Liver (tissue), 3 donors: ENCODE results near the gene CAMKMT.

Source experiments
- GABPA ChIP-seq, 2 donors: IDR thresholded peaks in 1 of 2; conservative IDR thresholded peaks in 1 of 2; 2 replicates each; pipeline ENCODE4 v1.6.1; 2016; ENCODE audit warnings: antibody characterized with exemption in 2 of 2, mild to moderate bottlenecking in 1 of 2, moderate library complexity in 1 of 2
- RAD21 ChIP-seq, 2 donors: IDR thresholded peaks; 2 replicates each; pipeline ENCODE4 v1.6.1; 2016; ENCODE audit warnings: antibody characterized with exemption in 2 of 2, mild to moderate bottlenecking in 2 of 2
- SP1 ChIP-seq: IDR thresholded peaks from 2 replicates; pipeline ENCODE4 v1.6.1; 2018; ENCODE audit warnings: antibody characterized with exemption, mild to moderate bottlenecking
- TAF1 ChIP-seq: conservative IDR thresholded peaks from 2 replicates; pipeline ENCODE4 v1.6.1; 2016; ENCODE audit warnings: antibody characterized with exemption, mild to moderate bottlenecking
- YY1 ChIP-seq: IDR thresholded peaks from 2 replicates; pipeline ENCODE4 v1.6.1; 2016; ENCODE audit warnings: antibody characterized with exemption, mild to moderate bottlenecking
- TF ChIP-seq, protein P1 (sequence below): fragments of 150-350 bp; IDR thresholded peaks from 2 replicates; pipeline ENCODE4 v1.5.1; 2017; ENCODE audit warnings: improper control_type of control experiment, low read depth, low read length; ENCODE audit not compliant: missing input control
- TF ChIP-seq, protein P2 (sequence below): IDR thresholded peaks from 2 replicates; pipeline ENCODE4 v1.6.1; 2016; ENCODE audit warnings: antibody characterized with exemption
- TF ChIP-seq, protein P3 (sequence below): IDR thresholded peaks from 2 replicates; pipeline ENCODE4 v1.6.1; 2016; ENCODE audit warnings: antibody characterized with exemption
- TF ChIP-seq, protein P4 (sequence below): IDR thresholded peaks from 2 replicates; pipeline ENCODE4 v1.6.1; 2016; ENCODE audit warnings: antibody characterized with exemption, mild to moderate bottlenecking
- donor health status: healthy.
- donor health status: healthy.

DNA sequence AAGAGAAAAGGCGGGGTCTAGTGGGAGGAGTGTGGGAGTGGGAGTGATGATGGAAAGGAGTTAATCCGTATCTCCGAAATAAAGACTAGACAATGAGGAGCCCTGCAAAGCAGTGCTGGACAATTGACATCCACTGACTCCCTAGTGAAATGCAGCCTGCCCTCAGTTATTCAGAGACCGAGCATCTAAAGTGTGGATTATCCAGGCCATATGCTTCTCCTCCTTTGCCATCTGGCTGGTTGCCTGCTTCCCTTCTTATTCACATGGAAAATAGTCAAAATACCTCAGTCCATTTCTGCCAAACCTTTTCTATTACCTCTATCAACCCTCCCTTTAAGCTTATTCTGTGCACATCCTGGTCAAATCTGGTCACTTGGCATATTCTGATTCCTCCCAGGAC is 291.0 kb downstream of the CAMKMT start:
- TF ChIP-seq SP1 (no peak), YY1 (no peak), GABPA (IDR thresholded peaks at IDR 0.05 in 1 of 2, conservative IDR thresholded peaks at IDR 0.05 in 1 of 2) (no peak), TAF1 (no peak), RAD21 (IDR thresholded peaks at IDR 0.05) (no peak)
- TF ChIP-seq, protein P1, sequence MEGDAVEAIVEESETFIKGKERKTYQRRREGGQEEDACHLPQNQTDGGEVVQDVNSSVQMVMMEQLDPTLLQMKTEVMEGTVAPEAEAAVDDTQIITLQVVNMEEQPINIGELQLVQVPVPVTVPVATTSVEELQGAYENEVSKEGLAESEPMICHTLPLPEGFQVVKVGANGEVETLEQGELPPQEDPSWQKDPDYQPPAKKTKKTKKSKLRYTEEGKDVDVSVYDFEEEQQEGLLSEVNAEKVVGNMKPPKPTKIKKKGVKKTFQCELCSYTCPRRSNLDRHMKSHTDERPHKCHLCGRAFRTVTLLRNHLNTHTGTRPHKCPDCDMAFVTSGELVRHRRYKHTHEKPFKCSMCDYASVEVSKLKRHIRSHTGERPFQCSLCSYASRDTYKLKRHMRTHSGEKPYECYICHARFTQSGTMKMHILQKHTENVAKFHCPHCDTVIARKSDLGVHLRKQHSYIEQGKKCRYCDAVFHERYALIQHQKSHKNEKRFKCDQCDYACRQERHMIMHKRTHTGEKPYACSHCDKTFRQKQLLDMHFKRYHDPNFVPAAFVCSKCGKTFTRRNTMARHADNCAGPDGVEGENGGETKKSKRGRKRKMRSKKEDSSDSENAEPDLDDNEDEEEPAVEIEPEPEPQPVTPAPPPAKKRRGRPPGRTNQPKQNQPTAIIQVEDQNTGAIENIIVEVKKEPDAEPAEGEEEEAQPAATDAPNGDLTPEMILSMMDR = no peak
- TF ChIP-seq, protein P2, sequence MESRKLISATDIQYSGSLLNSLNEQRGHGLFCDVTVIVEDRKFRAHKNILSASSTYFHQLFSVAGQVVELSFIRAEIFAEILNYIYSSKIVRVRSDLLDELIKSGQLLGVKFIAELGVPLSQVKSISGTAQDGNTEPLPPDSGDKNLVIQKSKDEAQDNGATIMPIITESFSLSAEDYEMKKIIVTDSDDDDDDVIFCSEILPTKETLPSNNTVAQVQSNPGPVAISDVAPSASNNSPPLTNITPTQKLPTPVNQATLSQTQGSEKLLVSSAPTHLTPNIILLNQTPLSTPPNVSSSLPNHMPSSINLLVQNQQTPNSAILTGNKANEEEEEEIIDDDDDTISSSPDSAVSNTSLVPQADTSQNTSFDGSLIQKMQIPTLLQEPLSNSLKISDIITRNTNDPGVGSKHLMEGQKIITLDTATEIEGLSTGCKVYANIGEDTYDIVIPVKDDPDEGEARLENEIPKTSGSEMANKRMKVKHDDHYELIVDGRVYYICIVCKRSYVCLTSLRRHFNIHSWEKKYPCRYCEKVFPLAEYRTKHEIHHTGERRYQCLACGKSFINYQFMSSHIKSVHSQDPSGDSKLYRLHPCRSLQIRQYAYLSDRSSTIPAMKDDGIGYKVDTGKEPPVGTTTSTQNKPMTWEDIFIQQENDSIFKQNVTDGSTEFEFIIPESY = no peak
- TF ChIP-seq, protein P3, sequence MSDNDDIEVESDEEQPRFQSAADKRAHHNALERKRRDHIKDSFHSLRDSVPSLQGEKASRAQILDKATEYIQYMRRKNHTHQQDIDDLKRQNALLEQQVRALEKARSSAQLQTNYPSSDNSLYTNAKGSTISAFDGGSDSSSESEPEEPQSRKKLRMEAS = no peak
- TF ChIP-seq, protein P4, sequence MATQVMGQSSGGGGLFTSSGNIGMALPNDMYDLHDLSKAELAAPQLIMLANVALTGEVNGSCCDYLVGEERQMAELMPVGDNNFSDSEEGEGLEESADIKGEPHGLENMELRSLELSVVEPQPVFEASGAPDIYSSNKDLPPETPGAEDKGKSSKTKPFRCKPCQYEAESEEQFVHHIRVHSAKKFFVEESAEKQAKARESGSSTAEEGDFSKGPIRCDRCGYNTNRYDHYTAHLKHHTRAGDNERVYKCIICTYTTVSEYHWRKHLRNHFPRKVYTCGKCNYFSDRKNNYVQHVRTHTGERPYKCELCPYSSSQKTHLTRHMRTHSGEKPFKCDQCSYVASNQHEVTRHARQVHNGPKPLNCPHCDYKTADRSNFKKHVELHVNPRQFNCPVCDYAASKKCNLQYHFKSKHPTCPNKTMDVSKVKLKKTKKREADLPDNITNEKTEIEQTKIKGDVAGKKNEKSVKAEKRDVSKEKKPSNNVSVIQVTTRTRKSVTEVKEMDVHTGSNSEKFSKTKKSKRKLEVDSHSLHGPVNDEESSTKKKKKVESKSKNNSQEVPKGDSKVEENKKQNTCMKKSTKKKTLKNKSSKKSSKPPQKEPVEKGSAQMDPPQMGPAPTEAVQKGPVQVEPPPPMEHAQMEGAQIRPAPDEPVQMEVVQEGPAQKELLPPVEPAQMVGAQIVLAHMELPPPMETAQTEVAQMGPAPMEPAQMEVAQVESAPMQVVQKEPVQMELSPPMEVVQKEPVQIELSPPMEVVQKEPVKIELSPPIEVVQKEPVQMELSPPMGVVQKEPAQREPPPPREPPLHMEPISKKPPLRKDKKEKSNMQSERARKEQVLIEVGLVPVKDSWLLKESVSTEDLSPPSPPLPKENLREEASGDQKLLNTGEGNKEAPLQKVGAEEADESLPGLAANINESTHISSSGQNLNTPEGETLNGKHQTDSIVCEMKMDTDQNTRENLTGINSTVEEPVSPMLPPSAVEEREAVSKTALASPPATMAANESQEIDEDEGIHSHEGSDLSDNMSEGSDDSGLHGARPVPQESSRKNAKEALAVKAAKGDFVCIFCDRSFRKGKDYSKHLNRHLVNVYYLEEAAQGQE = no peak
